LNCaP clone FGC (cell line): ENCODE measurements around the gene DCT.
"Not testable (repeated sequence)": the region's sequence is repeated elsewhere in the genome, so short reads cannot be mapped to it uniquely, and the experiment has no call there.

Experiments
- DNase-seq: peaks from one replicate; pipeline ENCODE4 v3.0.0-alpha.2; 2011; ENCODE audit warnings: low read depth
- H3K4me3 ChIP-seq: 2 replicates; pipeline ENCODE4 v1.5.1; 2011; ENCODE audit warnings: mild to moderate bottlenecking, low read depth, low read length, control low read depth
- CTCF ChIP-seq: IDR thresholded peaks from 2 replicates; pipeline ENCODE4 v1.5.1; 2012; ENCODE audit warnings: mild to moderate bottlenecking; ENCODE audit not compliant: control insufficient read depth, insufficient read depth; ENCODE audit errors: extremely low read depth

The DCT gene

GRCh38 chr13:94479616-94480015, at the start of gene DCT:
Gene DCT, minus strand, starts transcription at chr13:94479682. Its CDS starts 427 bp downstream, at chr13:94479255.
- no peak for TF ChIP-seq CTCF
- DNase-seq, result no peak
- H3K4me3 ChIP-seq, result no peak within 1 kb of the TSS

GRCh38 chr13:94526956-94527355, 47.5 kb upstream of the DCT start:
- DNase-seq, H3K4me3 ChIP-seq: not testable (repeated sequence)

- no peak for DNase-seq
- H3K4me3 ChIP-seq, result no peak overlapping the region
- no peak for TF ChIP-seq CTCF
These were observed 46.3 kb upstream of the DCT start for GRCh38 chr13:94525781-94526180.

GRCh38 chr13:94524407-94524806, 44.9 kb upstream of the DCT start:
- no peak for TF ChIP-seq CTCF
- H3K4me3 ChIP-seq, result no peak overlapping the region
- no peak for DNase-seq

GRCh38 chr13:94520001-94520400, 40.5 kb upstream of the DCT start:
- no peak for DNase-seq
- no peak for TF ChIP-seq CTCF
- no peak overlapping the region for H3K4me3 ChIP-seq

- no peak overlapping the region for H3K4me3 ChIP-seq
- TF ChIP-seq CTCF, result no peak
- no peak for DNase-seq
These were observed 37.0 kb upstream of the DCT start for GRCh38 chr13:94516456-94516855.

- no peak overlapping the region for H3K4me3 ChIP-seq
- no peak for TF ChIP-seq CTCF
- DNase-seq, result no peak
These were observed 36.4 kb upstream of the DCT start for GRCh38 chr13:94515911-94516310.

- no peak for TF ChIP-seq CTCF
- no peak overlapping the region for H3K4me3 ChIP-seq
- DNase-seq, result no peak
These were observed 35.9 kb upstream of the DCT start for GRCh38 chr13:94515374-94515773.
